ENCODE results near the gene GRK1.

Gene GRK1

DNA sequence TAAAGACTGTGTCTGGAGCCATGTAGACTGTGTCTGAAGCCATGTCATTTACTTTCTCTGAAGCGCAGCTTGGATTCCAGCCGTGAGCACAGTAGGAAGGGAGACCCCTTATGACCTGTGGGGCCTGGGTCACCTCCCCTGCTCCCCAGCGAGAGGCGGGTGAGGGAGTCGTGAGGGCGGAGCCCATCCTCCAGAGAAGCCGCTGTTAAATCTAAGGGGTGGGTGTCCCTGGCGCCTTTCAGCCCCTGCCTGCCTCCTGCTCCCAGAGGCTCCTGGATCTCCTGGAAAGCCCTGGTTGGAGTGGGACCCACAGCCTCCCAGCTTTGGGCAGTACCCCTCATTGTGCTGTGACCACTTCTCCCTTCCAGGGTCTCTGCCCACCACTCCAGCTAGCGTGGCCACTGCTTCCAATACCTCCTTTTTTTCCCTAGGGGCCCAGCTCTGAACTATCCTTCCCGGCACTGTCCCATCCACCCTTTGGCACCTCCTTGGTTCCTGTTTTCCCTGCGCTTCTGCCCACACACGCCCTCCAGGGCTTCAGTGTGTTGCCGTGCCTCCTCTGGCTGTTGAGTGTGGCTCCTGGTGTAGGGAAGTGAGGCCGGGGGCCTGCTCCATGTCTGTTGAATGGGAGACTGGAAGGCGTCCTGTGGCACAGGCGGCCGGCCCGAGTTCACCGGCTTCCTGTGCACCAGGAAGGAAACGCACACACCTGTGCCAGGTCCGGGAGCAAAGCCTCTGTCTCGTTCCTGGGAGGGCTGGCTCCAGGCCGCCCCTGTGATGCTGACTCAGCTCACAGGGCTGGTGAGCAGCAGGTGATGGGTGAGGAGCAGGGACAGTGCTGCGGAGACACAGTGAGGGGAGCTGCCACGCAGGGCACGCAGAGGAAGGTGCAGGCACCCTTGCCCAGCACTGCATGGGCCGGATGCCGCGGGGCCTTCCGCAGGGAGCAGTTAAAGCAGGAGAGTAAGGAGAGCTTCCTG lies 38.4 kb upstream of the GRK1 start:
- DNase-seq (ENCODE audit: extremely low spot score), result no peak
- TF ChIP-seq, protein P1, sequence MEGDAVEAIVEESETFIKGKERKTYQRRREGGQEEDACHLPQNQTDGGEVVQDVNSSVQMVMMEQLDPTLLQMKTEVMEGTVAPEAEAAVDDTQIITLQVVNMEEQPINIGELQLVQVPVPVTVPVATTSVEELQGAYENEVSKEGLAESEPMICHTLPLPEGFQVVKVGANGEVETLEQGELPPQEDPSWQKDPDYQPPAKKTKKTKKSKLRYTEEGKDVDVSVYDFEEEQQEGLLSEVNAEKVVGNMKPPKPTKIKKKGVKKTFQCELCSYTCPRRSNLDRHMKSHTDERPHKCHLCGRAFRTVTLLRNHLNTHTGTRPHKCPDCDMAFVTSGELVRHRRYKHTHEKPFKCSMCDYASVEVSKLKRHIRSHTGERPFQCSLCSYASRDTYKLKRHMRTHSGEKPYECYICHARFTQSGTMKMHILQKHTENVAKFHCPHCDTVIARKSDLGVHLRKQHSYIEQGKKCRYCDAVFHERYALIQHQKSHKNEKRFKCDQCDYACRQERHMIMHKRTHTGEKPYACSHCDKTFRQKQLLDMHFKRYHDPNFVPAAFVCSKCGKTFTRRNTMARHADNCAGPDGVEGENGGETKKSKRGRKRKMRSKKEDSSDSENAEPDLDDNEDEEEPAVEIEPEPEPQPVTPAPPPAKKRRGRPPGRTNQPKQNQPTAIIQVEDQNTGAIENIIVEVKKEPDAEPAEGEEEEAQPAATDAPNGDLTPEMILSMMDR (IDR thresholded peaks at IDR 0.05; ENCODE audit: control extremely low read depth, extremely low read depth, low read depth, missing control alignments), result no peak
- CTCF ChIA-PET, result interaction anchor here (1.1 kb wide), 1 partner anchor 10 kb away, joined by 3 read pairs; no protein-coding TSS in a partner anchor
- POLR2A ChIA-PET, result no interaction called here

- DNase-seq (ENCODE audit: extremely low spot score), result no peak
- ChIA-PET POLR2A (no interaction called here), CTCF (no interaction called here)
- TF ChIP-seq, protein P1 (IDR thresholded peaks at IDR 0.05; ENCODE audit: control extremely low read depth, extremely low read depth, low read depth, missing control alignments), result no peak
Observed at GRCh38 chr13:113629866-113630265, 37.2 kb upstream of the GRK1 start.

GRCh38 chr13:113630296-113630695 lies 36.7 kb upstream of the GRK1 start:
- no peak for DNase-seq (ENCODE audit: extremely low spot score)
- CTCF ChIA-PET, result interaction anchor here (1.1 kb wide), 1 partner anchor 106 kb away, joined by 3 read pairs; no protein-coding TSS in a partner anchor
- POLR2A ChIA-PET, result no interaction called here
- TF ChIP-seq, protein P1 (IDR thresholded peaks at IDR 0.05; ENCODE audit: control extremely low read depth, extremely low read depth, low read depth, missing control alignments), result no peak

- TF ChIP-seq, protein P1 (IDR thresholded peaks at IDR 0.05; ENCODE audit: control extremely low read depth, extremely low read depth, low read depth, missing control alignments), result no peak
- ChIA-PET POLR2A (no interaction called here), CTCF (interaction anchor here (1.1 kb wide), 1 partner anchor 106 kb away, joined by 3 read pairs; no protein-coding TSS in a partner anchor)
- DNase-seq (ENCODE audit: extremely low spot score), result no peak
Observed at GRCh38 chr13:113630804-113631203, 36.2 kb upstream of the GRK1 start.

DNA sequence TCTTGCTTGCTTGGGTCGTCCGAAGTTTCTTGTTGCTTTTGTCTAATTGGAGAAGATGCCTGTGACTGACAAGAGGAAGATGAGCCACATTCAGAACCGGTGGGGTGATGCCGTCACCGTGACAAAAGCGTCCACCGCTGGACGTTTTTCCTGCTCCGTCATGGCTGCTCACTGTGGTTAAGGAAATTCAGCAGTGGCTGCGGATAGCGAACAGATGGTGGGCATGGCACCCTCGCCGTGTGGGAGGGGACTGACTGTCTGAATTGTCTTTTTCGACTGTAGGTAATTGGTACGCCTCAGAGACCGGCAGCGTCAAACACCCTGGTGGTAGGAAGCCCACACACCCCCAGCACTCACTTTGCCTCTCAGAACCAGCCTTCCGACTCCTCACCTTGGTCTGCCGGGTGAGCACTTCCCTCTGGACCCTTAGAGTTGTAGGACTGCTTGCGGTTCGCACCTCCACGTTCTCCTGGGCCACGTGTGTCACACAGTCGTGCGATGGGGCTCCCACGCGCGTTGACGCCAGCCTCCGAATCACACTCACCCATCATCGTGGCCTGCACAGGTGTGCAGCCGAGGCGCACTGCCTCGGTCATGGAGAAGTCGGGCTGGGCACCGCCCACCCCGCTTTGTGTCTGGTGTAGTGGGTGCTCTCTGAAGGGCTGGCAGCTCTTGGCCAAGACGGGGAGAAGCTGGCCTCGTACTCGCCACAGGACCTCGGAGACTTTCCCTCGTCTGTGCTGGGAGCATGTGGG lies 35.5 kb upstream of the GRK1 start:
- ChIA-PET POLR2A (no interaction called here), CTCF (interaction anchor here (1.1 kb wide), 1 partner anchor 105 kb away, joined by 3 read pairs; no protein-coding TSS in a partner anchor)
- TF ChIP-seq, protein P1 (IDR thresholded peaks at IDR 0.05; ENCODE audit: control extremely low read depth, extremely low read depth, low read depth, missing control alignments), result no peak
- no peak for DNase-seq (ENCODE audit: extremely low spot score)

DNA sequence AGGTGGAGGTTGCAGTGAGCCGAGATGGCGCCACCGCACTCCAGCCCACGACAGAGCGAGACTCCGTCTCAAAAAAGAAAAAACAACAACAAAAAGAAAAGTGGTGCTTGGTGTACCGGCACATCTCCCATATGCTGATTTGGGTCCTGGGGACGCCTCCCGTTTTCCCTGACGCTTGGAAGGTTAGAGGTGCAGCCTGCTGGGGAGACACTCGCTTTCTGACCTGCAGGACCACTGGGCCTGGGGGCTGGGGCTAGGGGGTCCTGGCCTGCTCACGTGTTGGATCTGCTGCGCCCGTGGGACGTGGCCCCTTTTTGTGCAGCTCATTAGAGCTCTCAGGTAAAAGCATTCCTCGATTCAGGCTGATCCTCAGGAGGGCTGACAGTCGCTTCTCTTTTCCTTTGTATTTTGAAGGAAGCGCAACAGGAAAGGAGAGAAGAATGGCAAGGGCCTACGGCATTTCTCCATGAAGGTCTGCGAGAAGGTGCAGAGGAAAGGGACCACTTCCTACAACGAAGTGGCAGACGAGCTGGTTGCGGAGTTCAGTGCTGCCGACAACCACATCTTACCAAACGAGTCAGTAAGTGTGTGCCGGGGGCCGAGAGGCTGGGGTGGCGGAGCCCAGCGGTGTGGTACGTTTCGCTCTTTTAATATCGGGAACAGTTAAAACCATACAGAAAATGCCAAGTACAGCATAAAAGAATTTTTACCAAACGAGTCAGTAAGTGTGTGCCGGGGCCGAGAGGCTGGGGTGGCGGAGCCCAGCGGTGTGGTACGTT lies 34.1 kb upstream of the GRK1 start:
- CTCF ChIA-PET, result no interaction called here
- no peak for DNase-seq (ENCODE audit: extremely low spot score)
- POLR2A ChIA-PET, result no interaction called here
- TF ChIP-seq, protein P1 (IDR thresholded peaks at IDR 0.05; ENCODE audit: control extremely low read depth, extremely low read depth, low read depth, missing control alignments), result no peak
